ENCODE results near the gene AEN.
"Not testable (repeated sequence)": the region's sequence is repeated elsewhere in the genome, so short reads cannot be mapped to it uniquely, and the experiment has no call there.

The AEN gene

GRCh38 chr15:88628018-88628654, 7.0 kb downstream of the AEN start:
- intact Hi-C loops (cut with DNase I), result loop anchor here (10.0 kb wide), 1 partner anchor 83 kb away; the partner anchor contains the start of gene DET1

DNA sequence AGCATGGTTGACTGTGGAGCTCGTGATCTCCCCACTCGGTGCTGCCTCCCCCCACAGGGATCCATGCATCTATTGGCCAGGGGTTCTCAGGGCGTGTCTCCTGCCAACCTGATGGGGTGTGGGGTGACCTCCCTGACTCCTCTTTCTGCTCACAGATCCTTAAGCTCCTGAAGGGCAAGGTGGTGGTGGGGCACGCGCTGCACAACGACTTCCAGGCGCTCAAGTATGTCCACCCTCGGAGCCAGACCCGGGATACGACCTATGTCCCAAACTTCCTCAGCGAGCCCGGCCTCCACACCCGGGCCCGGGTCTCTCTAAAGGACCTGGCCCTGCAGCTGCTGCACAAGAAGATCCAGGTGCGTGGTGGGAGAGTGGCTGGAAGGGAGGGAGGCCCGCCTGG, 7.9 kb downstream of the AEN start:
- intact Hi-C loops (cut with DNase I), result loop anchor here (10.0 kb wide), 1 partner anchor 84 kb away; the partner anchor contains the start of gene DET1
- no peak for DNase-seq

More at GRCh38 chr15:88628018-88628654, 7.0 kb downstream of the AEN start:
- DNase-seq, result no peak

DNA sequence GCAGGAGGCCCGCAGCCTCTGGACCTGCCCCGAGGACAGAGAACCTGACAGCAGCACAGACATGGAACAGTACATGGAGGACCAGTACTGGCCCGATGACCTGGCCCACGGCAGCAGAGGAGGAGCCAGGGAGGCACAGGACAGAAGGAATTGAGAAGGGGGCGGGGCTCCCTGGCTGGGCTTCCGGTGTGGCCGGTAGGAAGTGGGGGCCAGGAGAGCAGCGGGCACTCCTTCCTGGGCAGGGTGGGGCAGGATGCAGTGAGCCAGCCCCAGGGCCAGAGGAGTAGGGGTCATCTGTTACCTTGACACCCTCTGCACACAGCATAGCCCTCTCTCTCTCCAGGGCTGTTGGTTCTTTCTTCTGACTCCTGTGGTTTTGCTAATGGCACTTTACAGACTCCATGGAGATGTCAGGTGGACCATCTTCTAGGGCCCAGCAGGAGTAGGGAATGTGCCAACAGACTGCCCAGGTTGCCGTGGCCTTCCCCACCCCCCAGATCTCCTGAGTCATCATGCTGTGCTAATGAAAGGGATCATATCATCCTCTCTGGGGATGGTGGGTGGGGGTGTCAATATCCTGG, 9.1 kb downstream of the AEN start:
- intact Hi-C loops (cut with DNase I), result no loop called here

DNA sequence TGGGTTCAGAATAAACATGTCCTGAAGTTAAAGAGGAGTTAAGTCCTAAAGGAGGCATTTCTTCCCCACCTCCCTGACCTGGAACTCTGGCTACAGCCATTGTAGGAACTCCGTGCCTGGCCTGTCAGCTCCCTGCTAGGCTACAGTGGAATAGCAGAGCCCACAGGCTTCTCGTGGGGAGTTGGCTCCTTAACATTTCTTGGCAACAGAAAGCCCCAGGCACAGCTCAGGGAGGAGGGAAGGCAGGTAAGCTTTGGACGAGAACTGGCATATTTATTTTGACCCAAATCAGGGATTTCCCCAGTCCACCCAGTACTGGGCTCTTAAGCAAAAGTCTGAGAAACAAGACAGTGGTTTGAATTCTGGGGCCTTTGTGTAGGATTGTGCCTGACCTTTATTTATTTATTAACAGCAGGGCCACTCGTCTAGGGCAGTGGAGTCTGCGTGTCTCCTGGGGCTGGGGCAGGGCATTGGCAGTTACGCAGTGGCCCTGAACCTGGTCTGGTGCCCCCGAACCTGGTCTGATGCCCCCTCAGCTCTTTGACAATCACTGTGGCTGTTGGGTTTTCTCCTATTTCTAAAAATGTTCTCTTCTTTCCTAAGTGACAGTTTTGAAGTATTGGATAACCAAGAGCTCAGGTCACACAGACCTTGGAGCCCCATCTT, 9.8 kb downstream of the AEN start:
- no peak for DNase-seq
- intact Hi-C loops (cut with DNase I), result no loop called here

More for the DNA sequence above, 9.1 kb downstream of the AEN start:
- no peak for DNase-seq

GRCh38 chr15:88631464-88632028, 10.4 kb downstream of the AEN start:
- intact Hi-C loops (cut with DNase I), result no loop called here
- peak in 2 of 10 donors; percentile 11 to 74 for DNase-seq

GRCh38 chr15:88632797-88633196, 11.7 kb downstream of the AEN start:
- DNase-seq; intact Hi-C loops (cut with DNase I): not testable (repeated sequence)

GRCh38 chr15:88634449-88634848, 13.3 kb downstream of the AEN start:
- DNase-seq, result no peak
- intact Hi-C loops (cut with DNase I), result no loop called here

- no peak for DNase-seq
These were observed 14.2 kb downstream of the AEN start for GRCh38 chr15:88635318-88635717.

GRCh38 chr15:88636050-88636449, 14.9 kb downstream of the AEN start:
- DNase-seq, result peak in 1 of 10 donors; percentile 60
- intact Hi-C loops (cut with DNase I), result no loop called here

More at GRCh38 chr15:88635318-88635717, 14.2 kb downstream of the AEN start:
- intact Hi-C loops (cut with DNase I), result no loop called here

GRCh38 chr15:88636654-88637053, 15.5 kb downstream of the AEN start:
- intact Hi-C loops (cut with DNase I), result no loop called here
- peak in 1 of 10 donors; percentile 7 for DNase-seq

DNA sequence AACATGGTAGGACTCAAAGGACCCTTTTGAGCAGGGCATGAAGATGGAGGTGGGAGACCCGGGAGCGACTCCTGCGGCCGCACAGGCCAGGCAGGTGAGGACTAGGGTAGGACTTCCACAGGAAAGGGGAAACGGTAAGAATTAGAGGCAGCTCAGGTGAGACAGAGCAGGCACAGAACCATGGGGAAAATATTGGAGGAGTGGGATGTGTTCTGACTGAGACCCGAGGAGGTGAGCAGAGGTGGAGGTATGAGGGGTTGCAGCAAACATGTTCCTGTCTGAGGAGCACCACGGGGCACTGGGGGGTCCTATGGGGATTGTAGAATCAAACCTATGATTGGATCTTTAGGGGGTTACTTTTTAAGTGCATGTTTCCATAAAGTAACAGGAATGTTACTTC, 16.3 kb downstream of the AEN start:
- DNase-seq, result no peak
- intact Hi-C loops (cut with DNase I), result no loop called here

DNA sequence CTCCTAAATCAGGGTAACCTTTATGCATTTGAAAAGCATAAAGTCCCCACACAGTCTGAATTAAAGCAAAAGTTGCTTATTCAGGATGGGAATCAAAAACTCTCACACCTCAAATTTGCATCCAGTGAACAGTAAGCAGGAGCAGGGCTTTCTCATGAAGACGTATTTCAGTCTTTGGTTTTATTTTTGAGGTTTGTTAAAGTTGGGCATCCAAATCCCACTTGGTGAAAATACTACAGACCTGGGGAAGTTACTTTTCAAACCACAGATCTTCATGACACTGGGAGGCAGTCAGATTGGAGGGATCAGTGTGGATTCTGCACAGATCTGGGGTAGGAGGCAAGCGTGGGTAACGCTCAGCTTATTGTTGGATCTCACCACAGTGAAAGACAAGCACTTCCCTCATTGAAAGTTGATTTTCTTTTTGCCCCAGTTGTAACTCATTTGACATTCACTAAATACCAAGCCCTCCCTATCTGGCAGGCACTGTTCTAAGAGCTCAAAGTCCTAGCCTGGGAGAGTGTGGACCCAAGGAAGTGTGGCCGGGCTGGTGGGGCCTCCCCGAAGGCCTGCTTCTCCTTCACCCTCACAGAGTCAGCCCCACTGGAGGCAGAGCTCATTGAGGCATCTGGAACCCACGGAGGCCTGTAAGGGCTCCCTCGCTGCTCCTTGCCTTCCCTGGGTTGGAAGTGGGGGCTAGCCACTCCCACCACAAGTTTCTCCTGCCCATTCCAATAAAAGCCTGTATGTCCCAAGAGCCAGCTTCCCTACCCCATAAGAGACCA, 16.9 kb downstream of the AEN start:
- DNase-seq, result peak in 1 of 10 donors; percentile 19

GRCh38 chr15:88638626-88639372, 17.7 kb downstream of the AEN start, which contains the start of gene ISG20:
ISG20 (plus strand) TSS chr15:88639016; CDS start chr15:88639367, 351 bp downstream.
- intact Hi-C loops (cut with DNase I), result no loop called here
- peak; percentile 40 to 96 (median 68) for DNase-seq

More for the DNA sequence above, 16.9 kb downstream of the AEN start:
- intact Hi-C loops (cut with DNase I), result no loop called here

DNA sequence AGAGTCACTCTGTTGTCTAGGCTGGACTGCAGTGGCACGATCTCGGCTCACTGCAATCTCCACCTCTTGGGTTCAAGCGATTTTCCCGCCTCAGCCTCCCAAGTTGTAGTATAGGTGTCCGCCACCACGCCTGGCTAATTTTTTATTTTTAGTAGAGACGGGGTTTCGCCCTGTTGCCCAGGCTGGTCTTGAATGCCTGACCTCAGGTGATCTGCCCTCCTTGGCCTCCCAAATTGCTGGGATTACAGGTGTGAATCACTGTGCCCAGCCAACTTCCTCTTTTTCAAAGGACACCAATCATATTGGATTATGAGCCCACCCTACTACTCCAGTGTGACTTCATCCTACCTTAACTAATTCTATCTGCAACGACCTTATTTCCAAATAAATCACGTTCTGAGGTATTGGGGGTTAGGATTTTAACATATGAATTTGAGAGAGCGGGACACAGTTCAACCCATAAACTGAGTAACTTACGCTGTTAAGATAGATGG, 20.9 kb downstream of the AEN start:
- DNase-seq, result peak in 1 of 10 donors; percentile 13
- intact Hi-C loops (cut with DNase I), result no loop called here

GRCh38 chr15:88642514-88642913, 21.4 kb downstream of the AEN start:
- DNase-seq; intact Hi-C loops (cut with DNase I): not testable (repeated sequence)

GRCh38 chr15:88644741-88645140, 23.6 kb downstream of the AEN start:
- peak in 1 of 10 donors; percentile 22 for DNase-seq
- intact Hi-C loops (cut with DNase I), result no loop called here

DNA sequence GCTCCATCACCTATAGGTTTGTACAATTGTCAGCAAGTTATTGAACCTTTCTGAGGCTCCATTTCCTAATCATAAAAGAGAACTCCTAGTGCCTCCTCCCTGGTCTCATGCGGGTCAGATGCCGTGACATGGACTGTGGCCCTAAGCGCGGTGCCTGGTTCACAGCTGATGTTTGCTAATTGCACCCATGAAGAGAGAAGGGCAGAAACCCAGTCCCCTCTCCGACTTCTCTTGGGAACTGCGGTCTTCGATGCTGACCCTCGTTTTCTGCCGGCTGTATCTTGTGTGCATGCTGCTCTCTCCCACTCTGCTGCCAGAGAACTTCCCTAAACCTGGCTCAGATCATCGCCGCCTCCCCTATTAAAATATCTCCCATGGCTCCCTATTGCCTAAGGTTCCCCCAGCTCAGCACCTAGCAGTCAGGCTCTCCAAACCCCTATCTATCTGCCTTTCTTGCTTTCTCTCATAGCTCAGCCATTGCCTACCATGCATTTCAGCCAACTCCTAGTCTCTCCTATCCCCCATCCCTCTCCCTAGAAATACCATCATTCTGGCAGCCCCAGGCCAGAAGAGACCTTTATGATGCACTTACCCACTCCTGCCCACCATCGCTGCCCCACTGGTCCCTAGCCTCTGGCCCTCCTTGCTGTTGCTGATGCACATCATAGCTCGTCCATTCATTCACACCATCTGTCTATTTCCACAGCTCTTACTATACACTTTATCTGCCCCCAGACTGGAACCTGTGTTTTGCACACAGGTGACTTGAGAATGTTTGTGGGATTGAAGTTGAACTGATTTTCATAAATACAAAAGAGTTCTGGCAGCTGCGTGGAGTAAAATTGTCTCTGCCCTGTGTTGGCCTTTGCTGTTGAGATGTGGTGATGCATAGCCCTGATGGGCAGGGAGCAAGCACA, 24.3 kb downstream of the AEN start:
- DNase-seq, result peak in 1 of 10 donors; percentile 15
- intact Hi-C loops (cut with DNase I), result no loop called here

DNA sequence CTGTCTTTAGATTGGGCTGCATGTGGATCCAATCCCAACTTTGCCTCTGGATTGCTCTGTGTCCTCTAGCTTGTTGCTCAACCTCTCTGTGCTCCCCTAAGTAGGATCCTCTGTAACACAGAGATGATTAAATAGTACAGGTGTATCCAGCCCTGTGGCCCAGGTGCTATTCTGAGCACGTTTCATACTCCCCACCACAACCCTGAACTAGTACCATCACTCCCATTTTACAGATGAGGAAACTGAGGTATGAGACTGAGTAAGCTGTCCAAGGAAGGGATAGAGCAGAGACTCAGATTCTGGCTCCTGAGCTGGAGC, 24.9 kb downstream of the AEN start:
- DNase-seq, result no peak
- intact Hi-C loops (cut with DNase I), result no loop called here
